Measurements from ENCODE around the gene PTPN23.

Gene PTPN23, protein sequence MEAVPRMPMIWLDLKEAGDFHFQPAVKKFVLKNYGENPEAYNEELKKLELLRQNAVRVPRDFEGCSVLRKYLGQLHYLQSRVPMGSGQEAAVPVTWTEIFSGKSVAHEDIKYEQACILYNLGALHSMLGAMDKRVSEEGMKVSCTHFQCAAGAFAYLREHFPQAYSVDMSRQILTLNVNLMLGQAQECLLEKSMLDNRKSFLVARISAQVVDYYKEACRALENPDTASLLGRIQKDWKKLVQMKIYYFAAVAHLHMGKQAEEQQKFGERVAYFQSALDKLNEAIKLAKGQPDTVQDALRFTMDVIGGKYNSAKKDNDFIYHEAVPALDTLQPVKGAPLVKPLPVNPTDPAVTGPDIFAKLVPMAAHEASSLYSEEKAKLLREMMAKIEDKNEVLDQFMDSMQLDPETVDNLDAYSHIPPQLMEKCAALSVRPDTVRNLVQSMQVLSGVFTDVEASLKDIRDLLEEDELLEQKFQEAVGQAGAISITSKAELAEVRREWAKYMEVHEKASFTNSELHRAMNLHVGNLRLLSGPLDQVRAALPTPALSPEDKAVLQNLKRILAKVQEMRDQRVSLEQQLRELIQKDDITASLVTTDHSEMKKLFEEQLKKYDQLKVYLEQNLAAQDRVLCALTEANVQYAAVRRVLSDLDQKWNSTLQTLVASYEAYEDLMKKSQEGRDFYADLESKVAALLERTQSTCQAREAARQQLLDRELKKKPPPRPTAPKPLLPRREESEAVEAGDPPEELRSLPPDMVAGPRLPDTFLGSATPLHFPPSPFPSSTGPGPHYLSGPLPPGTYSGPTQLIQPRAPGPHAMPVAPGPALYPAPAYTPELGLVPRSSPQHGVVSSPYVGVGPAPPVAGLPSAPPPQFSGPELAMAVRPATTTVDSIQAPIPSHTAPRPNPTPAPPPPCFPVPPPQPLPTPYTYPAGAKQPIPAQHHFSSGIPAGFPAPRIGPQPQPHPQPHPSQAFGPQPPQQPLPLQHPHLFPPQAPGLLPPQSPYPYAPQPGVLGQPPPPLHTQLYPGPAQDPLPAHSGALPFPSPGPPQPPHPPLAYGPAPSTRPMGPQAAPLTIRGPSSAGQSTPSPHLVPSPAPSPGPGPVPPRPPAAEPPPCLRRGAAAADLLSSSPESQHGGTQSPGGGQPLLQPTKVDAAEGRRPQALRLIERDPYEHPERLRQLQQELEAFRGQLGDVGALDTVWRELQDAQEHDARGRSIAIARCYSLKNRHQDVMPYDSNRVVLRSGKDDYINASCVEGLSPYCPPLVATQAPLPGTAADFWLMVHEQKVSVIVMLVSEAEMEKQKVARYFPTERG (N-terminal part only)

DNA sequence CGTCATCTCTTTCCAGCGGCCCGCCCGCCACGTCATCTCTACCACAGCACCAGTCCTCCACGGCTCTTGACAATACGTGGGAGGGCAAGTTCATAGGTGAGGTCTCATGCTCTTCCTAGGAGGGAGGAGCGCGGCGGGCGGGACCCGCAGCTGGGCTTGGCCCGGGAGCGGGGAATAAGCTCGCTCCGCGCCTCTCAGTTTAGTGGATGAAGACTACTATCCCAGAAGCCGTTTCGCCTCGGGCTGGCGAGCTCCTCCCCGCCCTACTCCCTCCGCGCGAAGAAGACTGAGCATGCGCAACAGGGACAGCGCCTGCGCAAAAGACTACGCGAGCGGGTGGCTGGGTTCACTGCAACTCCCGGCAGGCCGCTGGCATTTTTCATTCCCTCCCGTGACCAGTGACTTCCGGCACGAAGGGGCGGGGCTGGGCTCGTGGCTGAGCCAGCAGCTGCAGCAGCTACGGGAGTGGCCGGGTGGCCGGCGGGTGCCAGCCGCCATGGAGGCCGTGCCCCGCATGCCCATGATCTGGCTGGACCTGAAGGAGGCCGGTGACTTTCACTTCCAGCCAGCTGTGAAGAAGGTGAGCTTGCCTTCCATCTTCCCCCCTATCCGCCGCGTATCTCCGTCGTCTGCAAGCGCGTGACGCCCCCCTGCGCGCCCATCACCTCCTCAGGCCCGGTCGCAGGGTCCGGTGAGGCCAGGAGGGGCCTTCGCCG, at the start of gene PTPN23:
PTPN23 (plus strand) TSS at position 421 of the 716 bp plus-strand sequence; CDS start at position 497, 76 bp downstream.
- in situ Hi-C loops (cut with MboI; ENCODE audit: low sequenced_read_pairs): no loop called here

DNA sequence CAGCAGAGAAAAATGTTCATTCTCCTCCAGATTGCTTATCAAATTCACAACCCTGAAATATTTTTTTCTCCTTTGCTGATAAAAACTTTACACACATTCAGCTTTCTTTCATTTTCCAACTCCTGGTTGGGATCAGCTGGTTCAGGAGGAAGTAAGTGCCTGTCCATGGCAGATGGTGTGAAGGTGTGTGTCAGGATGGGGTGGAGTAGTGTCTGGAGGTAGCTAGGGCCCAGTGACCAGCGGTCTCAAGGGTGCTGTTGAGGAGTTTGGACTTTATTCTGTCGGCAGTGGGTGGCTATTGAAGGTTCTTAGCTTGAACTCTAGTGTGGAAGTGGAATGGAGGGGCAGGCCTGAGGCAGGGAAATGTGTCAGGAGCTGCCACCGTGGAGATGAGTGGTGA, 46.9 kb upstream of the PTPN23 start:
- in situ Hi-C loops (cut with MboI; ENCODE audit: low sequenced_read_pairs): no loop called here

DNA sequence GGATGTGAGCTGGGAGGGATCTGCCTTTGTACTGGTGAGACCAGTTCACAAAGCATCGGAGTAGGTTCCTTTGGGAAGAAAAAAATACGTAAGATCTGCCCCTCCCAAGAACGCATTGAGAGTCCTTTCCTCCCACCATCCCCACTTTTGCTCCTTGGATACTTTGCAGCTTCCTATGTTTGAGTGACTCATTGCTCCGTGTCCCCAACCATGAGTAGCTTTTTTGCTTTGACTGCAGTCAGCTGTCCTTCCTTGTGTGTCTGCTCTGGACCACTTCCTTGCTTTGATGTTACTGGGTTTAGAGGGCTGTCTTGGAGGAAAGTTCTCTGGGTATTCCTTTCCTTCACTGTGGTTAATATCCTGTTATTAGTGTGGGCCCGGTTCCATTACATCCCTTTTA, 43.2 kb upstream of the PTPN23 start:
- in situ Hi-C loops (cut with MboI; ENCODE audit: low sequenced_read_pairs): no loop called here

DNA sequence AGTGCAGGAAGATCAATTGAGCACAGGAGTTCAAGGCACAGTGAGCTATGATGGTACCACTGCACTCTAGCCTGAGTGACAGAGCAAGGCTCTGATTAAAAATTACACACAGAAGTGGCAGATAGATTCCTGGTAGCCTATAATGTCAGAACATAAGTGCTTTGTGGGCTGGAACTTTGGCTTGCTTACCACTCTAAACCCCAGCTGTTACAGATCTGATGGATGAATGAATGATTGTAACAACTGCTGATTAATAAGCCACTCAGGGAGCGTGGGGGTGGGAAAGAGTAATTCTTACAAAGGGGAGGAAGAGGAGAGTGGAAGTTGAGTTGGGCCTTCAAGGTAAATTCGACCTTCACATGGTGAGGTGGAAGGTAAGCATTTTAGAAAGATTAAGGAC, 40.9 kb upstream of the PTPN23 start:
- in situ Hi-C loops (cut with MboI; ENCODE audit: low sequenced_read_pairs): no loop called here

DNA sequence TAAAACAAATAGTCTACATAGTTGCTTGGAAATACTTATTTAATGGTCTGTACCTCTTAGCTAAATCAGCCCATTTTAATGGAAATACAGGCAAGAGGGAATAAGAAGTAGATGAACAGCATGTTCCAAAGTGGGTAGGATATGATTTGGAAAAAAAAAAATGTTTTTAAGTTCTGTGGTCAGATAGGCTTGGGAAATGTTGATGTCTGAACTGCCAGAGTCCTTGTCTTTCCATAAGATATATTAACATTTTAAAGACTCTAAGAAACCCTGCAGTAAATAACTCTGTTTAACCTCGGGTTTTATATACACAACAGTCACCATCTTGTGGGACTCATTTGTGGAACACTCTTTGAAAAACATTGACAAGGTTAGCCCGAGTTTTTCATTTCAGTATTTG, 40.0 kb upstream of the PTPN23 start:
- in situ Hi-C loops (cut with MboI; ENCODE audit: low sequenced_read_pairs): no loop called here

- in situ Hi-C loops (cut with MboI; ENCODE audit: low sequenced_read_pairs): no loop called here
Observed at GRCh38 chr3:47342151-47342550, 38.7 kb upstream of the PTPN23 start.

- in situ Hi-C loops (cut with MboI; ENCODE audit: low sequenced_read_pairs): no loop called here
Observed at GRCh38 chr3:47342812-47343211, 38.0 kb upstream of the PTPN23 start.

GRCh38 chr3:47343471-47343971, 37.3 kb upstream of the PTPN23 start:
- in situ Hi-C loops (cut with MboI; ENCODE audit: low sequenced_read_pairs): no loop called here

GRCh38 chr3:47344971-47345370, 35.9 kb upstream of the PTPN23 start:
- in situ Hi-C loops (cut with MboI; ENCODE audit: low sequenced_read_pairs): no loop called here

- in situ Hi-C loops (cut with MboI; ENCODE audit: low sequenced_read_pairs): no loop called here
Observed at GRCh38 chr3:47347217-47347801, 33.5 kb upstream of the PTPN23 start.

DNA sequence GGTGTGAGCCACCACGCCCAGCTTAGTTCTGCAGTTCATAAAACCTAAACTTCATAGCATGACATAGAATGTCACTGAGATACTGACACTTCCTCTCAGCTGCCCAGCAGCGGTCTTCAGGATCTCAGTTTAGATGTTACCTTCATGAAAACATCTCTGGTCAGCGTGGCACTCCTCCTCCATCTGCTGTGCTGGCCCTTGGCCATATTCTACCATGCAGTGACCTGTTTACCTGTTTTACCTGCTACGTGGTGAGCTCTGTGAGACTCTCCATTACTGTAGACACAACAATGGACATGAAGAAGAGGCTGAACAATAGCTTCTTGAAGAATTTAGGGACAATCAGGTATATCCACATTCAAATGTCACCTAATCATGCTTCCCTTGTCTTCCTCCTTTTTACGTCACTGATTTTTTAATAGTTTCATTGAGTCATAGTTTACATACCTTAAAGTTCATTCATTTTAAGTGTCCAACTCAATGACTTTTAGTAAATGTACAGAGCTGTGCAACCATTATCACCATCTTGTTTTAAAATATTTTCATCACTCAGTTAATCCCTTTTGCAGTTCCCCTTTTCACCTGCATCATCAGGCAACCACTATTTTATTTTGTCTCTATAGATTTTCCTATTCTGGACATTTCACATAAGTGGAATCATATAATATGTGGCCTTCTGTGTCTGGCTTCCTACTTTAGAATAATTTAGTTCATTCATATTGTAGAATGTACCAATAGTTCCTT, 32.2 kb upstream of the PTPN23 start:
- in situ Hi-C loops (cut with MboI; ENCODE audit: low sequenced_read_pairs): no loop called here

DNA sequence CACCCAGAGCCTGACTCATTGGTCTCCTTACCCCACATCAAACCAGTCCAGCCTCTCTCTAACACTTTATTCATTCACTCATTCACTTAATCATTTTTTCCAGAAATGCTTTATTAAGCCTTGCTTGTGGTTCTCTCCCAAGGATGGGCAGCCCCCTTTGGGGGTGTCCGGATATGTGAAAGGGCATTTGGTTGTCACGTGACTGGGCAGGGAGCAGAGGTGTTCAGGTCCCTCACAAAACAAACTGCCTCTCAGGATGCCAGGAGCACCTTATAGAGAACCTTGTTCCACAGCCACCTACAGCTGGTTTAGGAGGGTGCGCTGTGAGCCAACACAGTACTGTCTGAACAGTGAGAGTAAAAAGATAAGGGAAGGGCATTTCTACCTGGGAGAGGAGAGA, 25.8 kb upstream of the PTPN23 start:
- in situ Hi-C loops (cut with MboI; ENCODE audit: low sequenced_read_pairs): loop anchor here (25.0 kb wide), 1 partner anchor 643 kb away; the partner anchor contains the start of genes PRSS50 and TMIE

GRCh38 chr3:47356201-47356600, 24.6 kb upstream of the PTPN23 start:
- in situ Hi-C loops (cut with MboI; ENCODE audit: low sequenced_read_pairs): loop anchor here (25.0 kb wide), 1 partner anchor 644 kb away; the partner anchor contains the start of genes PRSS50 and TMIE

DNA sequence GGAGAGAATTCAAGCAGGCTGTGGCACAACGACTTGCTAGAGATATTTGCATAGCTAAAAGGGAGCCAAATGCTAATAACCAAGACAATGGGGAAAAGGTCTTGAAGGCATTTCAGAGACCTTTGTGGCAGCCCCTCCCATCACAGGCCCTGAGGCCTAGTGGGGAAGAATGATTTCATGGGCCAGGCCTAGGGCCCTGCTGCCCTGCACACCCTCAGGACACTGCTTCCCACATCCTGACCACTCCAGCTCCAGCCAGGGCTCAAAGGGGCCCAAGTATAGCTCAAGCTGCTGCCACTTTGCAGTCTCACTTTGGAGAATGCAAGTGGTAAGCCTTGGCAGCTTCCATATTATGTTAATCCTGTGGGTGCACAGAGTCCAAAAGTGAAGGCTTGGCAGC, 21.5 kb upstream of the PTPN23 start:
- in situ Hi-C loops (cut with MboI; ENCODE audit: low sequenced_read_pairs): loop anchor here (25.0 kb wide), 1 partner anchor 647 kb away; the partner anchor contains the start of genes PRSS50 and TMIE

- in situ Hi-C loops (cut with MboI; ENCODE audit: low sequenced_read_pairs): loop anchor here (25.0 kb wide), 1 partner anchor 648 kb away; the partner anchor contains the start of genes PRSS50 and TMIE
Observed at GRCh38 chr3:47360110-47360517, 20.7 kb upstream of the PTPN23 start.

GRCh38 chr3:47362701-47363100, 18.1 kb upstream of the PTPN23 start:
- in situ Hi-C loops (cut with MboI; ENCODE audit: low sequenced_read_pairs): loop anchor here (25.0 kb wide), 1 partner anchor 650 kb away; the partner anchor contains the start of genes PRSS50 and TMIE

GRCh38 chr3:47365213-47366153, 15.3 kb upstream of the PTPN23 start:
- in situ Hi-C loops (cut with MboI; ENCODE audit: low sequenced_read_pairs): loop anchor here (25.0 kb wide), 1 partner anchor 653 kb away; the partner anchor contains the start of genes PRSS50 and TMIE

Measured in HL-60/S4 treated with retinoic acid at 250 ng/mL for 4 days and 3 days (cell line).